Panc1 (cell line): ENCODE measurements around the gene ADNP. TPM values are rescaled to one million over a fixed set of nuclear protein-coding genes. Genes with fewer than 3 reads are reported as not detected.

ENCODE experiments used
- ATAC-seq: fragments of 200-7000 bp; cut with Tn5 transposase; 2 replicates; pipeline ENCODE4 v1.9.1; 2020; ENCODE audit warnings: mild to moderate bottlenecking, moderate library complexity
- BruUV-seq: library from RNA; stranded (reverse); fragments of 400-500 nt; replicated peaks from 2 replicates; lab custom pipeline; 2021; lab: Mats Ljungman, UMichigan
- CTCF ChIA-PET: fragments of 300-600 bp; sonication (Branson Sonifier 250); formaldehyde crosslinking; loops from one replicate; lab custom pipeline; 2022; ENCODE audit warnings: antibody characterized with exemption; lab: Charles Lee
- POLR2A ChIA-PET: fragments of 300-600 bp; sonication (Branson Sonifier 250); formaldehyde crosslinking; loops from one replicate; lab custom pipeline; 2022; ENCODE audit warnings: antibody characterized with exemption; lab: Charles Lee
- DNase-seq: peaks from one replicate; pipeline ENCODE4 v3.0.0-alpha.2; 2010; ENCODE audit warnings: low read depth, low spot score
- H3K27ac ChIP-seq: 2 replicates; pipeline ENCODE4 v1.5.1; 2011; ENCODE audit warnings: mild to moderate bottlenecking, low read length, inconsistent platforms
- H3K27me3 ChIP-seq: fragments of 200-500 bp; sonication (Bioruptor generic); 2 replicates; pipeline ENCODE4 v1.6.0; 2014; ENCODE audit warnings: low read length, inconsistent platforms; ENCODE audit not compliant: control insufficient read depth, insufficient read depth
- H3K36me3 ChIP-seq: fragments of 200-500 bp; sonication (Bioruptor generic); 2 replicates; pipeline ENCODE4 v1.5.1; 2014; ENCODE audit warnings: inconsistent platforms, mild to moderate bottlenecking, low read length, moderate library complexity; ENCODE audit not compliant: control insufficient read depth, insufficient read depth
- H3K4me1 ChIP-seq: 2 replicates; pipeline ENCODE4 v1.5.1; 2011; ENCODE audit warnings: inconsistent platforms, mild to moderate bottlenecking, low read length, moderate library complexity; ENCODE audit not compliant: control insufficient read depth, insufficient read depth
- H3K4me3 ChIP-seq, 2 experiments: 2 replicates each; pipeline ENCODE4 v1.5.1; 2011 to 2012; ENCODE audit warnings: low read depth in 2 of 2, low read length in 2 of 2, mild to moderate bottlenecking in 2 of 2, inconsistent platforms in 1 of 2, moderate library complexity in 1 of 2
- H3K9me3 ChIP-seq: fragments of 200-500 bp; sonication (Bioruptor generic); 2 replicates; pipeline ENCODE4 v1.5.1; 2014; ENCODE audit warnings: low read depth, mild to moderate bottlenecking, inconsistent platforms, low read length, moderate library complexity; ENCODE audit not compliant: control insufficient read depth, insufficient read depth
- CTCF ChIP-seq: fragments of 450-650 bp; IDR thresholded peaks from 2 replicates; pipeline ENCODE4 v1.5.1; 2017; ENCODE audit warnings: mild to moderate bottlenecking
- POLR2AphosphoS5 ChIP-seq: IDR thresholded peaks from 2 replicates; pipeline ENCODE4 v1.6.1; 2012; ENCODE audit warnings: mild to moderate bottlenecking, low read depth, low read length, moderate library complexity
- REST ChIP-seq, 2 experiments: IDR thresholded peaks; 2 replicates each; pipeline ENCODE4 v1.6.1; 2011 to 2012; ENCODE audit warnings: low read depth in 2 of 2, control low read depth in 1 of 2, low read length in 1 of 2, mild to moderate bottlenecking in 1 of 2, moderate library complexity in 1 of 2; ENCODE audit not compliant: insufficient read depth in 1 of 2
- SIN3A ChIP-seq: IDR thresholded peaks from 2 replicates; pipeline ENCODE4 v1.6.1; 2012; ENCODE audit warnings: low read depth, mild to moderate bottlenecking, low read length, moderate library complexity, borderline replicate concordance; ENCODE audit not compliant: insufficient read depth
- TCF7L2 ChIP-seq: IDR thresholded peaks from 2 replicates; pipeline ENCODE4 v1.6.1; 2011; ENCODE audit warnings: mild to moderate bottlenecking, low read depth, low read length, inconsistent platforms
- in situ Hi-C: cut with HindIII; loops from 2 replicates; pipeline ENCODE4 v1.10.0; 2016; ENCODE audit warnings: low sequenced_read_pairs, low pct_unique_long_range_greater_than_20kb
- intact Hi-C: fragments of 100-400 bp; cut with micrococcal nuclease; formaldehyde crosslinking; loops from one replicate; pipeline ENCODE4 v1.10.0; 2022; ENCODE audit not compliant: unreplicated experiment
- total RNA-seq: library from RNA; stranded (reverse); gene quantifications from one replicate; pipeline ENCODE4 v1.2.1, GENCODE V29; 2021; ENCODE audit not compliant: unreplicated experiment

Gene ADNP
- total RNA-seq, 1 experiment from 2014 or later = 65.1 TPM

- Histone ChIP-seq H3K4me1 (peaks cover 14% of the 10 kb centered on the region), H3K36me3 (no peaks in the 10 kb centered on the region), H3K27ac (no peak overlapping the region), H3K9me3 (no peaks in the 10 kb centered on the region), H3K4me3 (no peak overlapping the region), H3K27me3 (no peaks in the 10 kb centered on the region)
- no TSS peak for BruUV-seq
- in situ Hi-C loops (no loop called here), intact Hi-C loops (no loop called here)
- no peak for DNase-seq
- no peak for ATAC-seq
- ChIA-PET CTCF (no interaction called here), POLR2A (no interaction called here)
- TF ChIP-seq TCF7L2 (no peak), REST (IDR thresholded peaks at IDR 0.05; ENCODE audit: insufficient read depth in 1 of 2, low read depth in 2 of 2, low read length in 1 of 2) (no peak), POLR2AphosphoS5 (no peak), CTCF (no peak), SIN3A (no peak)
These were observed 88.4 kb downstream of the ADNP start for GRCh38 chr20:50842821-50843220.

Other genes with a start within 250 kb of the ADNP start
- 92.5 TPM for gene RIPOR3, start 239.9 kb downstream of the ADNP start, total RNA-seq
- 132 TPM for gene PARD6B, start 199.9 kb downstream of the ADNP start, total RNA-seq
- 34.8 TPM for gene BCAS4, start 136.4 kb downstream of the ADNP start, total RNA-seq
- gene DPM1, start 27.1 kb upstream of the ADNP start, total RNA-seq = 50.2 TPM
- gene MOCS3, start 27.4 kb upstream of the ADNP start, total RNA-seq = 5.8 TPM
- gene KCNG1, start 91.7 kb upstream of the ADNP start, total RNA-seq = 7.4 TPM